Fibroblast of skin of abdomen (primary cell): ENCODE data around the gene STARD10.

ENCODE experiments used
- DNase-seq: peaks from one replicate; pipeline ENCODE4 v3.0.0-alpha.2; 2013

Gene STARD10

DNA sequence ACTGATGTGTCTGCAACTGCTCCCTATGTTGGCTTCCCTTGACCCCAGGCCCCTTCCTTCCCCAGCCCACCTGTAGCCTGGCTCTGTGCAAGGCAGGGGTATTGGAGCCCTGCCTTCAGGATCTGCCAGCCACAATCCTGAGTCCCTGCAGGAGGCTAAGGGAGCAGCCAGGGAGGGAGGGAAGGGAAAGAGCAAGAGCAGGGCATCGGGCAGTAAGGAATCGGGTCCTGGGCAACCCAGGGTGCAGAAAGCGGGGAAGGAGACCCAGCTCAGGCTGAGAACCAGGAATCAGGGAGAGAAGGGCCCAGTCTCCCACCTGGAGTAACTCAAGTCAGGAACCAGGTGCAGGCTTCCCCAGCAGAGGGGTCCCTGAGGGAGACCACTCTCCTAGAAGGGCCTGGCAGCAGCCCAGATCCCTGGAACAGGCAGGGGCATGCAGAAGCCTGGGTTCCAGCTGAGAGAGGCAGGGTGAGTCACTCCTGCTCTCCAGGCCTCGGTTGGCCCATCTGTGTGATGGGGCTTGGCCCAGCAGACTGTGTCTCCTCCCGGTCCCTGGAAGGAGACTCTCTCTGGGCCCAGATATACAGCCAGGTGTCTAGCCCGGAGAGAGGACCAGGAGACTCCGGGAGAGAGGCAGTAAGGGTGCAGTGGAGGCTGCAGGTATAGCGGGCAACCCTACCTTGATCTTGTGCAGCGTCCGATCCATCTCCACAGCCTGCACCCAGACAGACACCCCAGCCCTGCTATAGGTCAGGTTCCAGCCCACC, 13.4 kb downstream of the STARD10 start:
- DNase-seq = no peak

DNA sequence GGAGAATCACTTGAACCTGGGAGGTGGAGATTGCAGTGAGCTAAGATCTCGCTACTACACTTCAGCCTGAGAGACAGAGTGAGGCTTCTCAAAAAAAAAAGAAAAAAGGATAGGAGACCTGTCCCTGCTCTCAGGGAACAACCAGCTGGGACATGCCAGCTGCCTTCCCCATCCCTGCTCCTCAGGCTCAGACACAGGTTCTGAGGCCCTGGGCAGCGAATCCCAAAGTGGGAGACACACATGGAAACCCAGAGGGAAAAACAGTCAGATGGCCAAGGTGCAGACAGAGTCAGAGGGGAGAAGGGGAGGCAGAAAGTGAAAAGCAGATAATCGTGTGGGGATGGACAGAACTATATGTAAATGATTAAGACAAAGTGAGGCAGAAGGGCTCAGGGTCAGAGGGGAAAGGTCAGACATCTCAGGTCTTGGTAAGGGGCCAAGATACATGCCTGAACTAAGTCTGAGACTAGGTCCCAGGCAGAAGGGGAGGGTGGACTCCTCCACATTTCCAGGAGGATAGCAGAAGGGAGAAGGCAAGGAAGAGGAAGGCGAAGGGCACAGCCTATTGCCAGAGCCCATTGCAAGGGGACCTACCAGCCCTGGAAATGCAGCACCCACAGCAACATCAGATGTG, 14.2 kb downstream of the STARD10 start:
- no peak for DNase-seq

DNA sequence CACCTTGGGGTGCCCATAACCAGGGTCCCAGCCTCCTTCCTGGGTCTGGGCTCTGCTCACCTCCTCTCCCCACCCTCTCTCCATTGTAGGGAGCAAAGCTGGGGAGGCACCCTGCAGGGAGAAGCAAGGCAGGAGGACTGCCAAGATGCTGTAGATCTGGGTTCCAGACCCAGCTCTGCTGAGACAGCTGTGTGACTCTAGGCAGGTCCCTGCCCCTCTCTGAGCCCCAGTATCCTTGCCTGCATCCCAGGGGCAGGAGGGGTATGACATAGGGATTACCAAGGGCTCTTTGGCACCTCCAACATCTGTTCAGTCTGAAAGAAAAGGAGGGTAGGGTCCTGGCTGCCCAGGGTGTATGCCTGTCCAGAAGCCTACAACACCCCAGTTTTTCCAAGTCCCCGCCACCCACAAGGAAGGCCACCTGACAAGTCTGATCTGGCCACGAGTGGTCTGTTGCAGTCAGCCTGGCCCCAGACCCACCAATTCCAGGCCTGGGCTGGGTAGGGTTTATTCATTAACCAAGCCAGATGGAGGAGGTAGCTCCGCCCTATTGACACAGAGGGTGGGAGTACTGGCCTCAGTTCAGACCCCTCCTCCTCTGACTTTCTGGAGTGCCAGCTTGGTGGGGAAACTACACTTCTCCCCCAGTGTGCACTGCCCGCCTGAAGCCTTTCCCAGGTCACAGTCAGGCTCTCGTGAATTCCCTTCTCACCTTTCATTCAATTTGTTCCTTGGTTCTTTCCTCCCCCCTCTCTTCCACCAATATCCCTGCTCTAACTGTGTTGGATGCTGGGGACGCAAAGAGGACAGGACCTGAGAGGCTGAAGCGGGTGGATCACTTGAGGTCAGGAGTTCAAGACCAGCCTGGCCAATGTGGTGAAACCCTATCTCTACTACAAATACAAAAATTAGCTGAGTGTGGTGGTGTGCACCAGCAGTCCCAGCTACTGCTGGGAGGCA, 15.0 kb downstream of the STARD10 start:
- no peak for DNase-seq

DNA sequence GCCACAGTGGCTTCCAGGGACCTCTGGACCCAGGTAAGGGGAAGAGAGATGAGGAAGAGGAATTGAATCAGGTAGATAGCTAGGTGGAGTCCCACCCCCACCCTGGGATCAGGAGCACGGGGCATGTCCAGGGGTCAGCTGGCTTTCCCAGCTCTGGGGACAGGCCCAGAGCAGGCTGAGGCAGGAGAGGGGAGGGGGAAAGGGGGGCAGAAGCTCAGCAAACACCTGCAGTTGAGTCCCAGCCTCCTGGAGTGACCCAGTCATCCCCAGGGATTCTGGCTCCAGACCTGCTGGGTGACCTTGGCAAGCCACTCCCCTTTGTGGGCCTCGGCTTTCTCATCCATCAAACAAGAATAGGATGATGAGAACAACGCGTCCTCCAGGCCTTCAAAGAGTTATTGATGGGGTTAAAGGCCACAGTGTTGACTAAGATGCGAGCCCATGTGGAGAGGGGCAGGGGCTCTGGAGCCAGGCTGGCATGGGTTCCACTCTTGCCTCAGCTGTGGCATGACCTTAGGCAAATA, 16.0 kb downstream of the STARD10 start:
- no peak for DNase-seq

DNA sequence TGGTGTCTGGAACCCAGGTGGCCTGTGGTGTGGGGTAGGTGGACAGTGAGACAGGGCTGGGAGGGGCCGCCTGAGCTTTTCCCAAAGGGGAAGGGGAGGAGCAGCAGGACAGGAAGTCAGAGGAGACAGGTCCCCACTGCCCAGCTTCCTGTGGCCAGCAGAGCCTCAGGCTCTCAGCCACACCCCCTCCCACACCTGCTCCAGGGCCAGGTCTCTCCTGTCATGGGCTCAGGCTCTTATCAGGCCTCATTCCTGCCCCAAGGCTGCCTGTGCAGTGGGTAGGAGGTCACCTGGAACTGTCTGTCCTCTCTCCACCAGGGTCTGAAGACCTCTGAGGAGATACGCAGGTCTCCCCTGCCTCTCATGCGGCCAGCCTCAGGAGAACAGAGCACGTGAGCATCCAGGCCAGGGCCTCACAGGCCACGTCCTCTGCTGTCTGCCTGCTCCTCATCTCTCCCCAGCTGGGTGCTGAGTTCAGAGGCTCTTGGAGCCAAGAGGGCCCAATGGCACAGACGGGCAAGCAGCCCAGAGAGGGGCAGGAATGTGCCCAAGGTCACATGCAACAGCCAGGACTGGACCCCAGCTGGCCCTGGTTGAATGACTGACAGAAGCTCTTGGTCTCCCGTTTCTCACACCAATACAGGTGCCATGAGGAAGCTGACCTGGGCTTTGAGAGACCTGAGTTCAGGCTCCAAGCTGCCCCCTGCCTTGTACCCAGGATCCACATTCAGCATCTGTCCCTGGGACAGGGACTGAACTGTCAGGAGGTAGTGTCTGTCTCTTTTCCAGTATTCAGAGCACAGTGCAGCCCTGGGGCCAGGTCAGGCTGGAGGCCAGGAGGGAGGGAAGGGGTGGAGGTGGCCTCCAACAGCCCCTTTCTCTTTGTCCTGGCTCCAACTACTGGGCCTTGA, 16.7 kb downstream of the STARD10 start:
- DNase-seq = no peak

DNA sequence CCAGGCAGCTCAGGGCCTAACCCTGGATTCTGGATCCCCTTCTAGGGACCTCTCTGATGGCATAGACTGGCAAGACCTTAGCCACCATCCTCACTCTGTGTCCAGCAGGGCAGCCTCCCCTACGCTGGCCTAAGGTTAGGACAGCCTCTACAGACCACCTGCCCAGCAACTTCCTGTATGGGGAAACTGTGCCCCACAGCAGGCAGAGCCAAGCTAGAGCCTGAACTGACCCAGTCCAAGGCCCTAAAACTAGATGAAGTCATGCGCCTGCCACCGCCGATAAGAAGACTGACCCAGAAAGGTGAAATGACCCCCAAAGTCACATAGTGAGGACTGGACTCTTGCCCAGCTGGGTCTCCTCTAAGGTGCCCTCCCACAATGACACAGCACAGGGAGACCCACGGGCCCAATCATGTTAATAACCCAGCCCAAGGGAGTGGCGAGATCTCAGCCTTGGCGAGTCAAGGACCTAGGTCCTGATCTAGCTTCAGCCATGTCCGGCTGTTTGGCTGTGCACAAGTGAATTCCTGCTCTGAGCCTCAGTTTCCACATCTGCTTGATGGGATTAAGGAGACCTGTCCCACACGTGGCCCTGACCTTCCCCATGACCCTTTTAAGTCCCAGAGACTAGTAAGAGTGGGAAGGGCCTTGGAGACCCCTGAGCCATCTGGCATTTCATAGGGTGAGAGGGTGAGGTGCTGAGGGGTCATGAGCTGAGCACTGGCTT, 17.6 kb downstream of the STARD10 start:
- DNase-seq = no peak

DNA sequence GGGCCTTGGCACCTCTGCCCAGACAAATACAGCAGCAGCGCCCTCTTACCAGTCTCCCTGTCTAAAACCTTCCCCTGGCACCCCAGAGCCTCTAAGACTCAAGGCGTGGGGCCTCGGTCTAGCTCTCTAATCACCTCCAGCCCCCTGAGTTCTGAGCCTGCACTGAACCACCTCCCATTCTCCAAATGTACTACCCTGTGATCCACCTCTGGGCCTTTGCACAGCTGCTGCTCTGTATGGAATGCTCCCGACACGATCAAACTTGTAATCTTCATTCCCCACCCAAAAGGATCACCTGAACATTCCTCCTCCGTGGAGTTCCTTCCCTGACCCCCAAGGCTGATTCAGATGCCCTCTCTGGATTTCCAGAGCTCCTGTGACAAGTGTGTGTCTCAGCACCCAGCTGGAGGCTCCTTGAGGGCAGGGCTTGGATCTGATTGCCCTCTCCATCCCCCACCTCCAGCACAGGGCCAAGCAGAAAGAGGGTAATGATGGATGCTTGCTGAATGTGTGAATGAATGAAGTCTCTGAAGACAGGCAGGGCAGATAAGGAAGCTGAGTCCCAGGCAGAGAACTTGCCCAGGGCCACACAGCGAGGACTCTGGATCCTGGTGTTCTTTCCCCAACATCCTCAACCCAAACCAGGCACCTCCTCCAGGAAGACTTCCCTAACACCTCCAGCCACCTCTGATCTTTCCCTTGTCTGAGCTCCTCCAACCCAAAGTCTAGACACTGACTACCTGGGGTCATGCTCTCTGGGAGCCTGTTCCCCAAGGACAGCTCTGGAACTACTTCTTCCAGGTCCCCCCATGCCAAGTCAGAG, 18.3 kb downstream of the STARD10 start:
- DNase-seq = no peak

DNA sequence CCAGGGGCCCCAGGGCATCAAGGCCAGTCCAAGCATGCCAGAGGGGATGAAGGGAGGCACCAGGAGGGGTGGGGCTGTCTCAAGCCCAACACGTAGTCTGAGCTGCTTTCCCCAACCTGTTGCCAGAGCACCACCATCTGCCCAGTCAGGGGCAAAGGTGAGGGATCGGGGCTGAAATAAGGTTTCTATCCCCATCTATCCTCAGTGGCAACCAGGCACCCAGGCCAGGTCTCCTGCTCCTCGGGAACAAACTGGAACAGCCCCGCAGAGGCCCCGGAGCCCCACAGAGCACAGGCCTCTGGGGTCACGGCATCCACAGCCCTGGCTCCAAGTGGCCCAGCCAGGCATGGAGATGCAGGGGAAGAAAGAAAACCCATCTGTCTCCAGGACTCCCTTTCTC, 19.3 kb downstream of the STARD10 start:
- no peak for DNase-seq

DNA sequence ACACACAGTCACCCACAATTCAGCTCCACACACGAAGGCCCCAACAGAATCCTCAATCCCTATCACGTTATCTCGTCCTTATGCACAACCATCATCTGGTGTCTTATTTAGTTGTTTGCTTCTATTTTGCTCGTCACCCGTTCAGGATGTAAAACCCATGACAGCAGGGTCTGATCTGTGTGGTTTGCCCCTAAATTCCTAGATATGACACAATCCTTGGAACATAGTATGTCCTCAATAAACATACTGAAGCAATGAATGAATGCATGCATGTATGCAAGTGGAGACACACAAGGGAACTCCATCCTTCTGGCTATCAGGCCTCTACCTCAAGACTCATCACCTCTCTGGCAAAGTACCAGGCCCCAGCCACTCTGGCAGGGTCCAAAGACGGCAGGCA, 20.2 kb downstream of the STARD10 start:
- DNase-seq = no peak

DNA sequence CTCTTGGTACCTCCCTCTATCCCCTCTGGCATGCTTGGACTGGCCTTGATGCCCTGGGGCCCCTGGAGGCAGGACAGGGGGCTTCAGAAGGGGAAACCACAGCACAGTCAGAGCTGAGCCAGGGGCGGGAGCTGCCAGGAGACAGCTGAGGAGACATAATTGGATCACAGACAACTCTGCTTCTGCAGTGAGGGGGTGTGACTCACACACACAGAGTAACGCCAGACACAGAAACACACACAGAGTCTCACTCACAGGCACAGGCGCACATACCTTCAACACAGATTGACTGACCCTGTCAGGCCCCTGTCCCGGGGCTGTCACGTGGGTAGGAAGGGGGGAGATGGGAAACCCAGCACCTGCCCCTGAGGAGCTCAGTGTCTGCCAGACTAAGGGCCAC, 20.6 kb downstream of the STARD10 start:
- DNase-seq = peak; percentile 91

DNA sequence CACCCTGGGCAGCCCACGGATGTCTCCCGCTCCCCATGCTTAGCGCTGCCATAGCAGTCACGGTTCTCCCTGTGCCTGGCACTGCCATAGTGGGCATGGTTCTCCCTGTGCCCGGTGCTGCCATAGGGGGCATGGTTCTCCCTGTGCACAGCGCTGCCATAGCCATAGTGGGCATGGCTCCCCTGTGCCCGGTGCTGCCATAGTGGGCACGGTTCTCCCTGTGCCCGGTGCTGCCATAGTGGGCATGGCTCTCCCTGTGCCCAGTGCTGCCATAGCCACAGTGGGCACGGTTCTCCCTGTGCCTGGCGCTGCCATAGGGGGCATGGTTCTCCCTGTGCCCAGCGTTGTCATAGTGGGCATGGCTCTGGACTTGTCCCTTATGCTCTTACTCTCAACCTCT, 21.8 kb downstream of the STARD10 start:
- DNase-seq = no peak

DNA sequence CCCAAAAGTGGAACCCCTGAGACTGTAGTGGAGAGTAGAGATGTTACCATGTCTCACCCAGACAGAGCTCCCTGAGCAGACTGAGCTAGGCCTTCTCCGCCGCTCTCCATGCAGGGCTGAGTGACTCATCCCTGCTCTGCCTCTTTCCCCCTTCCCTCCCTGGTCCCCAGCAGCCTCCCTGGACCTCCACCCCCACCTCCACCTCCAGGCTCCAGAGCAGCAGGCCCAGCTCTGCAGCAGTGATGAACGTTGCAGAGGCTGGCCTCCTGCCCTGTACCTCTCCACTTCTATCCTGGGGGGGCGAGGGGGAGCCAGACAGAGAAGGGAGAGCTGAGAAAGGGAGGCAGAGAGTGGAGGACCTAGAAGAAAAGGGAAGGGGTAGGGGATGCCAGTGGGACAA, 22.3 kb downstream of the STARD10 start:
- DNase-seq = peak; percentile 81

DNA sequence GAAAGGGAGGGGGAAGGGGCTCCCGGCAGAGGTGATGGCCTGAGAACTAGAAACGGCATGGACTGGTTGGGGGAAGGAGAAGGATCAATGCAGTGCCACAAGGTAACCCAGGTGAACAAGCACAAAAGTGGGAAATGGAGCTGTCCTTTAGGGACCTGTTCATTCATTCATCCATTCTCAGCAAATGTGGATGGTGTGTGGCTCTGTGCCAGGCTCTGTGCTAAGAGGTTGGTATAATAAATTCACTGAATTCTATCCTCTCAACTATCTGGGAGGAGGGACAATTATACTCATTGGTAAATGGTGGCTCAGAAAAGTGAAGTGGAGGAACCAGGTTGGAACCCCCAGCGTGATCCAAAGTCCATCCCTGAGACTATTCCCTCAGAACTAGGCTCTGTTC, 23.0 kb downstream of the STARD10 start:
- DNase-seq = no peak

DNA sequence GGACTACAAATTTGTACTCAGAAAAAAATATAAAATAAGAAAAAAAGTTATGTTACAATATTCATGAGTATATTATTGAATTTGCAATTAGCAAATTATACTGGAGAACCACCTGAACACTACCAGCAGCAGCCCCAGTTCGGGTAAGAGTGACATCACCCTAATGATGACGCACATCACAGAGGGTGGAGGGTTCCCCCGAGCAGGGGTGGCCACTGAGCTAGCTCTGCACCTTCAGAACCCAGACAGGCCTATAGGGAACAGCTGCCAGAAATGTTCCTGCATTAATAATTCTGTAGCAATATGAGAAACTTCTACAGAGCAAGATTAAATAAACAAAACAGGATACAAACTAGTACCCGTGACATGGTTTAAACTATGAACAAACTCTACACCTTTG, 24.2 kb downstream of the STARD10 start:
- DNase-seq = no peak

DNA sequence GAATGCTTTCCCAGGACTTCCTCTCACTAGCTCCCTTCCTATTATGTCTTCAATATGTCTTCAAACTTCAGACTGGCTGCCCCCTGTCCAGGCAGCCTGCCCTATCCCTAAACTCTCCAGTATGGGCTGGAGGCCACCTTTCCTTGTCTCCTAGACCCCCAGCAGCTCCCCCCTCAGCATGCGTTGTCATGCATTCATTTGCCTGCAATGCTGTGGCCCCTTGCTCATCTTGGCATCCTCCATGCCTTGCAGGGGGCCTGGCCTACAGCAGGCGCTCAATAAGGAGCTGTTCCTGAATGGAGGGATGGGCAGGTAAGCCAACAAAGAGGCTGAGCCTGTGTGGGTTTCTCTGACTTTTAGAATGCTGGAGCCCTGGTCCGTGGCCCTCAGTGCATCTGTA, 25.3 kb downstream of the STARD10 start:
- DNase-seq = no peak

DNA sequence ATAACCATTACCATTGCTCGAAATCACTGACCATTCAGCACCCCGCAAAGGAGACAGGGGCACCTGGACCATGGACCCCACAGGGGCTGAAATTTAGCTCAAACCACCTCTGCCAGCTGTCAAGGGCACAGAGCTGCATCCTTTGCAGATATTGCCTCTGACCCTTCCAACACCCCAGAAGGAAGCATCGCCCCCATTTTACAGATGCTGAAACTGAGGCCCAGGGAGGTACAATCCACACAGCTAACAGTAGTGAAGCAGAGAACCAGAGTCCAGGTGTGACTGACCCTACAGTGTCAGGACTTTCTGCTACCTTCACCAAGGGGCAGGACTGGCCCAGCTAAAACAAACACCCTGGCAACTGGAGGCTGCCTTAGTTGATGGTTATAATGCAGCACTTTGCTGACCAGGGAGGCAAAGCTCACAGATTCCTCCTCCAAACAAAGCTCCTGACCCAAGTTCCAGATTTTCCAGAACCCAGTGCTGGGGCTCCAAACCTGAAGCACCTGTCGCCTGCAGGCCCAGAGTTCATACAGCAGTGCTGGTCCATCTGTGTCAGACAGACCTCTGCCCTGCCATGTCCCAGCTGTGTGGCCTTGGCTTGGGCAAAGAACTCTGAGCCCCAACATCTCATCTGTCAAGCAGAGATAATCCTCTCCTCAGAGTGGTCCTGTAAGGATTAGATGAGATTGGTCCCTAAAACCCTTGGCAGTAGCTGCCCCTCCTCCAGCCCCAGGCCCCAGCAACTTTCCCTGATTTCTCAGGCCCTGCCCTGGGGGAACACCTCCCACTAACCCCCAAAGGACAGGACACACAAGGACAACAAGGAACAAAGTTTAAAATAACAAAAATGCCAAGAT, 26.4 kb downstream of the STARD10 start:
- DNase-seq = no peak

DNA sequence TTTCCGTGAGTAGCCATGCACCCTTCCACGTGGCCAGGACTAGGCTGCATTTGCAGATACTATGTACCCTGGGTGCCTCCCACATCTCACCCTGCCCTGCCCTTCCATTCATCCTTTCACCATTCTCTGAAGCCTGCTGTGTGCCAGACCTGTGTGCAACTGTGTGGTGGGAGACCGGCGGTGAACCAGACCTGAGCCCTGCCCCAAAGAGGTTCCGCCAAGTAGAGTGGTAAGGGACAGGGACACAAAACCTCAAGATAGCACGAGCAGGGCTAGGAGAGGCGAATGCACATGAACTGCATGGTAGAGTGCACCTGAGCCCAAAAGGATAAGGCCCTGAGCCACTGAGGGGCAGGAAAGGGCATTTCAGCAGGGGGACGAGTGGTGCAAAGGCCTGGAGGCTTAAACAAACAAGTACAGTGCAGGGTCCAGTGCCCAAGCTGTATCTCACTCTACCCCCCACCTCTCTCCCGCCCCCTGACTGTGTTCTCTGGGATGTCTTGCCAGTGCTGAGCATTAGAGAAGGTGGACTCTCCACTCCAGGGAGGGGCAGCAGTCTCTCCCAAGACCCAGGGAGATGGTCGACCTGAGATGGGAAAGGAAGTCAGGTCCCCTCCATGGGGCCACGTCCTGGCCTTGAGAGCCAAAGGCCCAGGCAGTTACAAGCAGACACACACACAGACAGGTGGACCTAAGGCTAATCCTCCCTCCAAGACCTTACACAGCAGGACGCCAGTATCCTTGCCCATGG, 27.5 kb downstream of the STARD10 start:
- no peak for DNase-seq

DNA sequence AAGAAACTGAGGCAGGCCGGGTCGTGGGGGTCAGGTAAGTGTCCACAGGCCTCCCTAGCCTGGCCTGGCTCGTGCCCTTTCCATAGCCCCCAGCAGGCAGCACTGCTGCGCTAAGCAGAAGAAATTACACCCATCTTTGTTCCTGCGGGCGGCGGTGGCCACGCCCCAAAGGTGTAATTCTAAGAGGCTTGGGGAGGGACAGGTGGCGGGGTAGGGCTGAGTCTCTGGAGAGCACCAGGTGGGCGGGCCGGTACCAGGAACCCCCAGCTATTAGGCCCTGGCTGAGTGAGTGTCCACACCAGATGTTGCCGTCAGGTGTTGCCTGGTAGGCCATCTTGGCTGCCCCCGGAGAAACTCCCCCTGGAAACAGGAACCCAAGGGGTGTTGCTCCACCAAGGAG, 29.3 kb downstream of the STARD10 start:
- no peak for DNase-seq

DNA sequence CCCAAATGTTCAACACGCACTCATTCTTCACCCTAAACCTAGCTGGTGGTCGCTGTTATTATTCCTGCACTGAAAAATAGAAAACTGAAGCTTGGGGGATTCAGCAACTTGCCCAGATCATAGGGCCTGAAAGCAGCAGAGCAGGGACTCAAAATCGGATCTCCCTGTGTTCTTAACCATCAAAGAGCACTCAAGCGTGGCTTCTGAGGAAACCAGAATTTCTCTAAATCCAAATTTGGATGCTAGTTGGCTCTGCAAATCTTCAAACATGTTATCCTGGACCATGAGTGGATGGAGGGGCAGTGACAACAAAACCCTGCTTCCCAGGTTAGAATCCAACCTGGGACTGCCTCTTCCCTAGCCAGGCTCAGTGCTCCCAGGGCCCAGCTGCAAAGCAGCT, 30.0 kb downstream of the STARD10 start:
- no peak for DNase-seq
